Measurements from ENCODE around the gene MTSS2.

MTSS2 gene

DNA sequence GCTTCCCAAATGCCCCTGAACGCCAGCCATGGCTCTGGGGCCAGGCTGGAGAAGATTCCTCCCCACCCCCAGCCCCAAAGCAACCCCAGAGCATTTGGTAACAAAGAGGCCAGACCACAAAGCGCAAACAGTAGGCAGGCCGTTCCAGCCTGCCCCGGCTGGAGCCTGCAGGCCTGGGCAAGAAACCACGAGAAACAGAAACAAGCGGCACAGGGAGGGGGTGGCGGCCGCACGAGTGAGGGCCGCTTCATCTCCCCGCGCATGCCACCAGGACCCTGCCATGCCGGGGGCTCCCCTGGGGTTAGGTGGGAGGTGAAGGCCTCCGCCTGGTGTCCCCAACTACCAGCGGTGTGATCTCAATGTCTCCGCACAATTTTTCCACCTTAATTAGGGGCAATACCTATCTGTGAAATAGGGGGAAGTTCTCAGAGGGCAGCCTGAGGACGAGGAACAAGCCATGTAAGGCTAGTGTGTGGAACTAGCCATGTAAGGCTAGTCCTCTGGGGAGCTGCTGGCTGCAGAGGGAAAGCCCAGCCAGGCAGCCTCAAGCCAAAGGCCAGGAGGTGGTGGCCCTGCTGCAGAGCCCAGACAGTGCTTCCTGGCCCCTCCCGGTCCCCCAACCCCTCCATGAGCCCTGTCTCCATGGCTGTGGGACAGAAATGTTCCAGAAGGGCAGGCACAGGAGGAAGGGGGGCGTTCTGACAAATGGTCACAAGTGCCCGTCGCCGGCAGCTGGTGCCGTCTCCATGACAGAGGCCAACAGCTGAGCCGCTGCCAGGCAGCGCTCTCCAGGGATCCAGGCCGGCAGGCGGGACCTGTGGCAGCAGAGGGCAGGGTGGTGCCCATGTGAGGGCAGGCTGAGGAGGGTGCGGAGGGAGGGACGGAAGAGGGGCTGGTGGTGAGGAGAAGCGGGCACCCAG lies 14.5 kb upstream of the MTSS2 start:
- no peak overlapping the region for H3K4me3 ChIP-seq (ENCODE audit: low read depth, low read length)
- TF ChIP-seq, protein P1, sequence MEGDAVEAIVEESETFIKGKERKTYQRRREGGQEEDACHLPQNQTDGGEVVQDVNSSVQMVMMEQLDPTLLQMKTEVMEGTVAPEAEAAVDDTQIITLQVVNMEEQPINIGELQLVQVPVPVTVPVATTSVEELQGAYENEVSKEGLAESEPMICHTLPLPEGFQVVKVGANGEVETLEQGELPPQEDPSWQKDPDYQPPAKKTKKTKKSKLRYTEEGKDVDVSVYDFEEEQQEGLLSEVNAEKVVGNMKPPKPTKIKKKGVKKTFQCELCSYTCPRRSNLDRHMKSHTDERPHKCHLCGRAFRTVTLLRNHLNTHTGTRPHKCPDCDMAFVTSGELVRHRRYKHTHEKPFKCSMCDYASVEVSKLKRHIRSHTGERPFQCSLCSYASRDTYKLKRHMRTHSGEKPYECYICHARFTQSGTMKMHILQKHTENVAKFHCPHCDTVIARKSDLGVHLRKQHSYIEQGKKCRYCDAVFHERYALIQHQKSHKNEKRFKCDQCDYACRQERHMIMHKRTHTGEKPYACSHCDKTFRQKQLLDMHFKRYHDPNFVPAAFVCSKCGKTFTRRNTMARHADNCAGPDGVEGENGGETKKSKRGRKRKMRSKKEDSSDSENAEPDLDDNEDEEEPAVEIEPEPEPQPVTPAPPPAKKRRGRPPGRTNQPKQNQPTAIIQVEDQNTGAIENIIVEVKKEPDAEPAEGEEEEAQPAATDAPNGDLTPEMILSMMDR (IDR thresholded peaks at IDR 0.05; ENCODE audit: insufficient read depth, low read depth, low read length, missing control alignments), result no peak
- DNase-seq (ENCODE audit: low read depth), result no peak

DNA sequence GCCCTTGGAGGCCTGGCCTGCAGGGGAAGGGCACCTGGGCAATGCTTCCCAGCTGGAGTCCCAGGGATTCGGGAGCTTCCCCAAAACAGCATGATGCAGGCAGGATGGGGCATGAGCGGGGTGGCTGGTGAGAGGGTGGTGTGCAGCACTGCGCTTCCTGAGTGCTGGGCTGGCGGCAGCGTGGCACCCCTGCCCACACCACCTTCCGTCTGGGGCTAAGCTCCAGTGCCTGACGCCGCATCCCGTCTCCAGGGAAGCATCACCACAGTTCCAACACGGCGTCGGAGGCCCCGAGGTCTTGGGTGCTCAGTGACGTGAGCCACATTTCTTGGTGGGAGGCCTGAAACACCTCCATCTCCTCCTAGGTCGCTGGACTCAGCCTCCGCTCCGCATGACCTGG lies 13.8 kb upstream of the MTSS2 start:
- H3K4me3 ChIP-seq (ENCODE audit: low read depth, low read length), result no peak overlapping the region
- TF ChIP-seq, protein P1 (IDR thresholded peaks at IDR 0.05; ENCODE audit: insufficient read depth, low read depth, low read length, missing control alignments), result no peak
- DNase-seq (ENCODE audit: low read depth), result no peak

DNA sequence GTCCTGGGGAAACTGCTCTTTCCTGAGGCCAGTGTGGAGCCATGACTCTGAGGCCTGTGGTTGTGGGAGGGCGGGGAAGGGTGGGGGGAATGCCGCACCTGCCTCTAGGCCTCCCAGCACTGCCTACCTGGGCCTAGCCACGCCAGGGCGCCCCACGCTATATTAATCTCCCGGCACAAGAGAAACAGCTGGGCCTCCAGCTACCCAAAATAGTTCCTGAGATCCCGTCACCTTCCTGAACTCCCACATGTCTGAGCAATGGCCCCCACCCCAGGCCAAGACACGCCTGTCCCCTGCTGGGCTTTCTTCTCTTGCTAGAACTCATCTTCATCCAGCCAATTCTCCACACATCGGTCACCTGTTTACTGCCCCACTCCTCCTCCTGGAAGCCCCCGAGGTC lies 13.0 kb upstream of the MTSS2 start:
- no peak for DNase-seq (ENCODE audit: low read depth)
- no peak overlapping the region for H3K4me3 ChIP-seq (ENCODE audit: low read depth, low read length)
- TF ChIP-seq, protein P1 (IDR thresholded peaks at IDR 0.05; ENCODE audit: insufficient read depth, low read depth, low read length, missing control alignments), result no peak

DNA sequence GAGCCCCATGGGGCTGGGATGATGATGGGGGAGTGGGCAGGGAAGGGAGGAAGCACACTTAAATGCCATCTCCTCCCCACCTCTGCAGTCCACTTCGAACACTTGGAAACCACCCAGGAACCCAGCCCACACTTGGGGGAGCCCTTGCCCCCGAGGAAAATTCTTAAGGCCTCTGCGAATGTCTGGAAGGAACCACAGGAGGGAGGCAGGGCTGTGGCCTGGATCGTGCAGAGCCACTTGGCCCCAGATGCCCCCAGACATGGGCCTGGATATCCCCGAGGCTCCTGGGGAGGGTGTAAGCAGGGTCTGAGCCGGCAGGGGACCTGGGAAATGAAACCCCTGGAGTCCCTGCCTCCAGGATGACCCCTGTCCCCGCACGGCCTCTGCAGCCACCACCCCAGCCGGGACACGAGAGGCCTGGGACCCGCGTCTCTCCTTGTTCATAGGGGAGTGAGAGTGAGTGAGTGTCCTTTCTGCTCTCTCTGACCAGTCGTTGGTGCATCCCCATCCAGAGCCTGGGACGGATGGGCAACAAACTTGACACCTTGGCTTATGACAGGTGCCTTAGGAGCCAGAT lies 11.8 kb upstream of the MTSS2 start:
- no peak overlapping the region for H3K4me3 ChIP-seq (ENCODE audit: low read depth, low read length)
- TF ChIP-seq, protein P1 (IDR thresholded peaks at IDR 0.05; ENCODE audit: insufficient read depth, low read depth, low read length, missing control alignments), result no peak
- DNase-seq (ENCODE audit: low read depth), result no peak

DNA sequence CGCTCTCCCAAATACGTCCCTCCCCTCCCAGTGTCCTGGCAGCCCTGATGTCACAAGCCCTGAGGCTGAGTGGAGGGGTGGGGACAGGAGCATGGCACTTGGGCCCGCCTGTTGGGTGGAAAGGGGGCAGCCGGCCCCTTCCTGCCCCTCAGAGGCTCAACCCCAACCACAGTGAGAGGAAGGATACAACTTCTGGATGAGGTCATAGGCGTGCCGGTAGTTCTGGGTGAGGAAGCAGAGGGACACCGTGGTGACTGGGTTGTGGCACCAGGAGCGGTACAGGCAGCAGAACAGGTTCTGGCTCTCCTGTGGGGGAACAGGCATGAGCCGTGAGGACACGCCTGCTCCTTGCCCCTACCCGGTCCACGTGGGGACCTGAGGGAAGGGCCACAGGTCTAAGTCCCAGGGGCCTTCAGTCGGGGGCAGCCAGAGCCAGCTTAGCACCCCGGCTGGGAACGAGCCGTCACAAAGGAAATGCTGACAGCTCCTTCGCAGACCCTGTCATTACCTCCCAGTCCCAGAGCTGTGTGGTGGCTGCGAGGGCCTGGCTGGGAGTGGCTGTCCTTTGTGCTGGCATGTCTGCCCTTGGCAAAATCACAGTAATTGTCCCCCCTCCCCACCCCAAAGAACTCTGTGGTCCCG lies 11.2 kb upstream of the MTSS2 start:
- TF ChIP-seq, protein P1 (IDR thresholded peaks at IDR 0.05; ENCODE audit: insufficient read depth, low read depth, low read length, missing control alignments), result no peak
- DNase-seq (ENCODE audit: low read depth), result no peak
- H3K4me3 ChIP-seq (ENCODE audit: low read depth, low read length), result no peak overlapping the region

DNA sequence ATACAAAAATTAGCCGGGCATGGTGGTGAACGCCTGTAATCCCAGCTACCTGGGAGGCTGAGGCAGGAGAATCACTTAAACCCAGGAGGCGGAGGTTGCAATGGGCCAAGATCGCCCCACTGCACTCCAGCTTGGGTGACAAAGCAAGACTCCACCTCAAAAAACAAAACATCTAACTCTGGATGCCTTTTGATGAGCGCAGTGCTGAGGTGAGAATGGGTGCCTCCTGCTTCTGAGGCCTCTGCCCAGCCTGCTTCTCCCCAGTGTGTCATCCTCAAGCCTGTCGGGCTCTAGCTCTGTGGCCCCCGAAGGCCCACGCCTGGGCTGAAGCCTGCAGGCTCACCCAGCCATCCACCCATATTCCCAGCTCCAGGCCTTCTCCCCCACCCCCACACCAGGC lies 10.5 kb upstream of the MTSS2 start:
- no peak overlapping the region for H3K4me3 ChIP-seq (ENCODE audit: low read depth, low read length)
- no peak for DNase-seq (ENCODE audit: low read depth)
- TF ChIP-seq, protein P1 (IDR thresholded peaks at IDR 0.05; ENCODE audit: insufficient read depth, low read depth, low read length, missing control alignments), result no peak
